A549 (cell line): ENCODE results near the gene KIF7.
A peak's percentile ranks its signal among the peaks of the same experiment; 100 is the strongest.

ENCODE experiments used
- BCL3 ChIP-seq: fragments of >200 bp; sonication (Bioruptor Twin); formaldehyde crosslinking; IDR thresholded peaks from 3 replicates; pipeline ENCODE4 v1.6.1; 2016
- CBX2 ChIP-seq: fragments of 200-600 bp; sonication (generic); IDR thresholded peaks from 2 replicates; pipeline ENCODE4 v1.6.1; 2016; ENCODE audit warnings: low read depth, mild to moderate bottlenecking, borderline replicate concordance
- CEBPB ChIP-seq, 2 experiments: fragments of >200 bp in 1 of 2; sonication (Bioruptor Twin) in 1 of 2; formaldehyde crosslinking in 1 of 2; IDR thresholded peaks; 2 replicates each; pipeline ENCODE4 v1.6.1; 2012 to 2016
- CTCF ChIP-seq: fragments of >200 bp; sonication (Bioruptor Twin); formaldehyde crosslinking; IDR thresholded peaks from 3 replicates; pipeline ENCODE4 v1.5.1; 2016
- HDAC2 ChIP-seq: fragments of 200-600 bp; sonication (generic); IDR thresholded peaks from 2 replicates; pipeline ENCODE4 v1.6.1; 2016
- JUNB ChIP-seq: fragments of >200 bp; sonication (Bioruptor Twin); formaldehyde crosslinking; IDR thresholded peaks from 2 replicates; pipeline ENCODE4 v1.6.1; 2016
- POLR2A ChIP-seq: IDR thresholded peaks from 2 replicates; pipeline ENCODE4 v1.6.1; 2012; ENCODE audit warnings: mild to moderate bottlenecking, low read length
- RAD21 ChIP-seq, 2 experiments: fragments of >200 bp in 1 of 2; sonication (Bioruptor Twin) in 1 of 2; formaldehyde crosslinking in 1 of 2; IDR thresholded peaks in 1 of 2; conservative IDR thresholded peaks in 1 of 2; 2 replicates in 1 of 2; 3 replicates in 1 of 2; pipeline ENCODE4 v1.6.1; 2012 to 2018; ENCODE audit warnings: inconsistent platforms in 1 of 2
- SMC3 ChIP-seq: fragments of >200 bp; sonication (Bioruptor Twin); formaldehyde crosslinking; IDR thresholded peaks from 3 replicates; pipeline ENCODE4 v1.6.1; 2018; ENCODE audit warnings: inconsistent platforms

- TF ChIP-seq CBX2: no peak
- TF ChIP-seq CTCF: no peak
- no peak for TF ChIP-seq RAD21 (conservative IDR thresholded peaks at IDR 0.05 in 1 of 2, IDR thresholded peaks at IDR 0.05 in 1 of 2)
- TF ChIP-seq POLR2A: peak; percentile 22; the same call in 1 of the 2 replicates
- no peak for TF ChIP-seq SMC3
- no peak for TF ChIP-seq JUNB
- TF ChIP-seq CEBPB (IDR thresholded peaks at IDR 0.05): no peak
- no peak for TF ChIP-seq BCL3
- no peak for TF ChIP-seq HDAC2
These were observed 25.0 kb downstream of the KIF7 start for GRCh38 chr15:89630260-89630659.
